T-helper 1 cell treated with Interleukin-12 subunit alpha and Interleukin-12 subunit beta and Interleukin-4 antibody, amounts not matched to agents 30 μg/mL and 1 μg/mL, for 36 hours (primary cell): ENCODE results near the gene CHRNA10.
"Not testable (repeated sequence)": the region's sequence is repeated elsewhere in the genome, so short reads cannot be mapped to it uniquely, and the experiment has no call there.

Experiments
- H3K27ac Mint-ChIP-seq: one replicate; pipeline ENCODE4 v1.8.0; 2021; ENCODE audit warnings: mild to moderate bottlenecking, mixed read lengths
- H3K27me3 Mint-ChIP-seq: one replicate; pipeline ENCODE4 v1.8.0; 2021; ENCODE audit warnings: low read depth, mixed read lengths
- H3K36me3 Mint-ChIP-seq: one replicate; pipeline ENCODE4 v1.8.0; 2021; ENCODE audit warnings: low read depth, mixed read lengths
- H3K4me1 Mint-ChIP-seq: one replicate; pipeline ENCODE4 v1.8.0; 2021; ENCODE audit warnings: low read depth, mixed read lengths
- H3K4me3 Mint-ChIP-seq: one replicate; pipeline ENCODE4 v1.8.0; 2021; ENCODE audit warnings: mild to moderate bottlenecking, moderate library complexity, mixed read lengths
- H3K9me3 Mint-ChIP-seq: one replicate; pipeline ENCODE4 v1.8.0; 2021; ENCODE audit warnings: mixed read lengths

The CHRNA10 gene

DNA sequence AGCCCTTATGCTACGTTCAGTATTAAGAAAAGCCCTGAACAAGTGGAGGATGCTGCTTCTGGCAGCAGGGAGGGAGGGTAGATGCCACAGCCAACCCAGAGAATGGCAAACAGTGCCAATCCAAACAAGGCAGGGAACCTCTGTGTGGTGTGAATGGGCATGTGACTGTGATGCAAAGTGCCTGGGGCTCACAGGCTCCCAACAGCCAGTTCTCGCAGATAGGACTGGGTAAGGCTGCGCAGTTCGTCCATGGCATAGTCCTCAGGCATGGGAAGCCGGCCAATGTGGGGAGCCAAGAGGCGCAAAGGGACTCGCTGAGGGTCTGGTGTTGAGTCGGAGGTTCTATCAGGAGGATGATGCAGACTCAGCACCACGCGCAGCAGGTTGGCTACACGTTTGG is 4.8 kb upstream of the CHRNA10 start:
- Mint-ChIP-seq H3K27me3 (no peaks in the 10 kb centered on the region), H3K36me3 (peaks cover 48% of the 10 kb centered on the region), H3K9me3 (no peaks in the 10 kb centered on the region), H3K4me1 (peaks cover 3% of the 10 kb centered on the region), H3K4me3 (no peak overlapping the region), H3K27ac (no peak overlapping the region)

DNA sequence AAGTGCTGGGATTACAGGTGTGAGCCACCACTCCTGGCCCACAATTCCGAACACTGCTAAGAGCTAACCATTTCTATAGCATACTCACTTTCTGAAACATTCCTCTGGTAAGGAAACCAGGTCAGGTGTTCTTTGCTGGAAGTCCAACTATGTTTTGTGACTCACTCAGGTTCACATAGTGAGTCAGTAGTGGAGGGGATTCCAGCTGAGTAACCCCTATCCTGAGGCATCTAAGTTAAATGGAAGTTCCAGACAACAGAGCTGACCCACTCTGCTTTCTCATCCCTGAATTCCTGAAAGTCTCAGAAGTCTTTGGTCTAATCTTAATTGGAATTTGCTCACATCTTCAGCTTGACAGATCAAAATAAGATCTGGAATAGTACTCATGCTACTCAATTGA is 3.0 kb upstream of the CHRNA10 start:
- Mint-ChIP-seq H3K4me1 (peaks cover 3% of the 10 kb centered on the region), H3K4me3 (no peak overlapping the region), H3K27me3 (no peaks in the 10 kb centered on the region), H3K27ac (no peak overlapping the region), H3K36me3 (peaks cover 38% of the 10 kb centered on the region), H3K9me3 (no peaks in the 10 kb centered on the region)

DNA sequence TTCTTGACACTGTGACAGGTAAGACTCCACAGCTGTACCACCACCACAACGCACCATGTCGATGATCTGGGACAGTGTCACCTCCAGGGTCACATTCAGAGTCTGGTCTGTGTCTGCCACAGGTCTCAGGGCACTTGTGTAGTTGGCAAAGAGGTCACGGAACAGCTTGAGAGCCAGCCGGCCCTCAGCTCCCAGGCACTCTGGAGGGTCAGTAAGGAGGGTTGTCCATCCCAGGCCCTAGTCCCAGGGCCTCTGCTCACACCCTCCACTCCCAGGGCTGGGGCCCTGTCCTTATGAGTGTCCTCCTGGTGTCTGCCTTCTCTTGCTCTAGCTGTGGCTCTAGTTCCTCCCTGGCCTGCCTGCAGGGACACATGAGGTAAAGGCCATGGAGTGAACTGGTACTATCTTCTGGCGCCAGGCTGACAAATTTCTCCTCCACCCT is 1.4 kb downstream of the CHRNA10 start:
- H3K27me3 Mint-ChIP-seq, result no peaks in the 10 kb centered on the region
- H3K36me3 Mint-ChIP-seq, result peaks cover 17% of the 10 kb centered on the region
- no peaks in the 10 kb centered on the region for H3K4me1 Mint-ChIP-seq
- no peak overlapping the region for H3K27ac Mint-ChIP-seq
- H3K4me3 Mint-ChIP-seq, result no peak overlapping the region
- H3K9me3 Mint-ChIP-seq, result no peaks in the 10 kb centered on the region

- no peak overlapping the region for H3K4me3 Mint-ChIP-seq
- H3K9me3 Mint-ChIP-seq, result no peaks in the 10 kb centered on the region
- H3K27ac Mint-ChIP-seq, result no peak overlapping the region
- no peaks in the 10 kb centered on the region for H3K27me3 Mint-ChIP-seq
- H3K36me3 Mint-ChIP-seq, result peaks cover 19% of the 10 kb centered on the region
- H3K4me1 Mint-ChIP-seq, result no peaks in the 10 kb centered on the region
Observed at GRCh38 chr11:3669128-3669527, 2.1 kb downstream of the CHRNA10 start.

DNA sequence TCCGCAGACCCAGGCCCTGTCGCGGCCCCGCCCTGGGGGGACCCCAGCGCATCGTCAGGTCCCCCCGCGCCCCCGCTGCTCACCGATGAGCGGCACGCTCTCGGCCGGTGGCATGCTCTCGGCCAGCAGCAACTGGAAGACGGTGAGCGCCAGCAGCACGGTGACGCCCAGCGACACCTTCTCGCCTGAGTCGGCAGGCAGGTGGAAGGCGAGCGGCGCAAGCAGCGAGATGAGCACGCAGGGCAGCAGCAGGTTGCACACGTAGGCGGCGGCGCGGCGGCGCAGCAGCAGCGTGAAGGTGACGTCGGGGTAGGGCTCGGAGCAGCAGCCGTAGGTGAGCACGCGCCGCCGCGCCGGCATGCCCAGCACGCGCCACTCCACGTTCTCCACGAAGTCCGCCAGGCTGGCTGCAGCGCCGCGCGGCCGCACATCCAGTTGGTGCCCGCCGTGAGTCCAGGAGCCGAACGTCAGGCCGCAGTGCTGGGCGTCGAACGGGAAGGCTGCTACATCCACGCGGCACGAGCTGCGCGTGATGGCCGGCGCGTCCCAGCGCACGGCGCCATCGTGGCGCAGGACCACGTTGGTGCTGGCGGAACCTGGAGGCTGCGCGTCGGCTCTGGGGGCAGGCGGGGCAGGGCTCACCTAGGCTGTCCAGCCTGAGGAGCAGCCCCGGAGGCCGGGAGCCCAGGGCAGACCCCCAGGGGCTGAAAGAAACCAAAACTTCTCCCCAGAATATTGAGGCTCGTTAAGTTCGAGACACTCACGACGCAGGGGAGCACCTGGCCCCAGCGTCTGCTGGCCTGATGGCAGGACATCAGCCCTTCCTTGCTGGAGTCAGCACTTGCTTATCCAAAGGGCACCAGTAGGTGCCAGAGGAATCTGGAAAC is 3.8 kb downstream of the CHRNA10 start:
- Mint-ChIP-seq H3K9me3 (no peaks in the 10 kb centered on the region), H3K36me3 (peaks cover 21% of the 10 kb centered on the region), H3K4me1 (no peaks in the 10 kb centered on the region), H3K4me3 (no peak overlapping the region), H3K27ac (no peak overlapping the region), H3K27me3 (no peaks in the 10 kb centered on the region)

DNA sequence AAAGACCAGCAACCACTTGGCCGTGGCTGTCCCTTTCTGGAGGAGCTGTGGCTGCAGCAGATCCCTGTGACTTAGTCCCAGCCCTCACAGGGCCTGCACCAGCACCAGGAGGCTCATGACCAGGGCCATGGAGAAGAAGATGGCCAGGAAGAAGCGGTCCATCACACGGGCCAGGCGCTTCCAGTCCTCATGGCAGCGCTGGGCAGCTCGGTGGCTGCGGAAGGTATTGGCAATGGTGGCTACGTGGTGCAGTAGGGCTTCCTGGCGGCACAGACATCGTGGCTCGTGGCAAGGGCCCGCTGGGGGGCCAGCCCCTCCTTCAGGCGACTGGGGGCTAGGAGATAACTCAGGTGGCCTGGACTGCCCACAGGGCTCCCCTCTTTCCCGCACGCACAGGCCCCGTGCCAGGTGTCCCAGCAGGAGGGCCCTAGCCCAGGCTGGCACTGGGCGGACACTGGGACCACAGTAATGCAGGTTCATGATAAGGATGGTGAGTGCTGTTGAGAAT is 5.1 kb downstream of the CHRNA10 start:
- Mint-ChIP-seq H3K36me3 (peaks cover 17% of the 10 kb centered on the region), H3K9me3 (no peaks in the 10 kb centered on the region), H3K27ac (no peak overlapping the region)

GRCh38 chr11:3665336-3666022 is 5.7 kb downstream of the CHRNA10 start:
- no peaks in the 10 kb centered on the region for H3K9me3 Mint-ChIP-seq
- no peak overlapping the region for H3K27ac Mint-ChIP-seq
- H3K27me3 Mint-ChIP-seq, result no peaks in the 10 kb centered on the region
- no peak overlapping the region for H3K4me3 Mint-ChIP-seq
- no peaks in the 10 kb centered on the region for H3K4me1 Mint-ChIP-seq
- peaks cover 15% of the 10 kb centered on the region for H3K36me3 Mint-ChIP-seq

More for the DNA sequence above, 5.1 kb downstream of the CHRNA10 start:
- Mint-ChIP-seq H3K4me1 (no peaks in the 10 kb centered on the region), H3K27me3 (no peaks in the 10 kb centered on the region), H3K4me3 (no peak overlapping the region)

DNA sequence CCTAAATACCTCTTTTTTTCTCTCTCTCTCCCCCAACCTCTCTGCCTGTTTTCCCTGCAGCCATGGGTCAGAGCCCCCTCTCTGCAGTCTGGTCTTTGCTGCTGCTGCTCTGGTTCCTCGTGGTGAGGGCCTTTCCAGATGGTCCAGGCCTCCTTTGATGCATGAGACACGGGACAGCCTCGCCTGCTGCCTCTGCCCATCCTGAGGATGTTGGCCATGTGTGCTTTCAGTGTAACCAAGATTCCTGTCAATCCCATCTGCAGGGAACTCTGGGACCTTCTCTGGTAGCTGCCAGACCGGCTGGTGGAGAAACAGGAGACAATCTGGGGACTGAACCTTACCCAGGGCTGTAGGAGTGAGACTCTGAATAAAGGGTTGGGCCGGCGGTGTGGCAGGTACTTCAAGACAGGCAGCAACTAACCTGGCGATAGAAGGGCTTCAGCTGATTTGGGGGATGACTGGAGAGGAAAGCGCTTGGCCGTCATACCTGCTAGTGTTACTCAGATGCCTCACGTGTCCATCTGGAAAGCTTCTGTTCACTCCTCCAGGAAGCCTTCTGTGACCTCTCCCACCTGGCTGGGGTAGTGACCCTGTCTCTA is 7.1 kb downstream of the CHRNA10 start:
- no peak overlapping the region for H3K4me3 Mint-ChIP-seq

GRCh38 chr11:3662856-3663255 is 8.3 kb downstream of the CHRNA10 start:
- Mint-ChIP-seq H3K9me3 (no peaks in the 10 kb centered on the region), H3K27me3 (peaks cover 5% of the 10 kb centered on the region), H3K27ac (no peak overlapping the region), H3K36me3 (peaks cover 13% of the 10 kb centered on the region), H3K4me3 (no peak overlapping the region), H3K4me1 (no peaks in the 10 kb centered on the region)

More for the DNA sequence above, 7.1 kb downstream of the CHRNA10 start:
- Mint-ChIP-seq H3K27ac (no peak overlapping the region), H3K4me1 (no peaks in the 10 kb centered on the region), H3K9me3 (no peaks in the 10 kb centered on the region), H3K36me3 (peaks cover 13% of the 10 kb centered on the region), H3K27me3 (no peaks in the 10 kb centered on the region)

DNA sequence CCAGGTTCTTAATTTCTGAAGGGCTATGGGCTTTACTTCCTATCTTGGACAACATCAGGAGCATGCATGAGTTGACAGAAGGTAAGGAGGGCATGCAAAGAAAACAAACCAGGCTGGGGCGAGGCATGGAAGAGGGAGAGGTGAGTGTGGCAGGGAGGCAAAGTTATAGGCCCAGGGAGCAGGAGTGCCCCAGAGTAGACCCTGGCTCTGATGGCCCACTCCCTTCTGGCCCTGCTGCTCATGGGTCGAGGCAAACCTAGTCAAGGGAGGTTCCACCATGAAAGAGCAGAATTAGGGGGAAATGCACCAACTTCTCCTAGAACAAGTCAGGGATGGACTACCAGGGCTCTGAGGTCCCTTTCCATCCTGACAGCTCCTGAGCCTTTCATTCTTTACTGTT is 10.2 kb downstream of the CHRNA10 start:
- Mint-ChIP-seq H3K27ac (no peak overlapping the region), H3K9me3 (no peaks in the 10 kb centered on the region), H3K36me3 (peaks cover 13% of the 10 kb centered on the region), H3K4me1 (no peaks in the 10 kb centered on the region), H3K27me3 (peaks cover 5% of the 10 kb centered on the region), H3K4me3 (no peak overlapping the region)

- Mint-ChIP-seq H3K27me3 (peaks cover 5% of the 10 kb centered on the region), H3K9me3 (no peaks in the 10 kb centered on the region), H3K4me1 (no peaks in the 10 kb centered on the region)
Observed at GRCh38 chr11:3659595-3660515, 11.3 kb downstream of the CHRNA10 start.

GRCh38 chr11:3658252-3658651 is 12.9 kb downstream of the CHRNA10 start:
- Mint-ChIP-seq H3K27me3 (peaks cover 5% of the 10 kb centered on the region), H3K4me1 (no peaks in the 10 kb centered on the region), H3K9me3 (no peaks in the 10 kb centered on the region), H3K4me3 (no peak overlapping the region), H3K27ac (no peak overlapping the region), H3K36me3 (peaks cover 2% of the 10 kb centered on the region)

More at GRCh38 chr11:3659595-3660515, 11.3 kb downstream of the CHRNA10 start:
- no peak overlapping the region for H3K27ac Mint-ChIP-seq
- H3K4me3 Mint-ChIP-seq, result no peak overlapping the region
- peaks cover 10% of the 10 kb centered on the region for H3K36me3 Mint-ChIP-seq

- not testable (repeated sequence) for H3K9me3 Mint-ChIP-seq, H3K4me1 Mint-ChIP-seq, H3K27ac Mint-ChIP-seq, H3K4me3 Mint-ChIP-seq, H3K36me3 Mint-ChIP-seq, H3K27me3 Mint-ChIP-seq
Observed at GRCh38 chr11:3657331-3657730, 13.9 kb downstream of the CHRNA10 start.

GRCh38 chr11:3655547-3655946 is 15.6 kb downstream of the CHRNA10 start:
- no peaks in the 10 kb centered on the region for H3K4me1 Mint-ChIP-seq
- no peak overlapping the region for H3K4me3 Mint-ChIP-seq
- H3K36me3 Mint-ChIP-seq, result no peaks in the 10 kb centered on the region
- H3K9me3 Mint-ChIP-seq, result no peaks in the 10 kb centered on the region
- peaks cover 12% of the 10 kb centered on the region for H3K27me3 Mint-ChIP-seq
- H3K27ac Mint-ChIP-seq, result no peak overlapping the region
